HepG2 (cell line): Measurements from ENCODE around the gene FBN3.

Source experiments
- POLR2A ChIP-seq, 2 experiments: IDR thresholded peaks; 2 replicates each; pipeline ENCODE4 v1.6.1; 2011; ENCODE audit warnings: low read depth in 2 of 2, low read length in 2 of 2, mild to moderate bottlenecking in 1 of 2, moderate library complexity in 1 of 2; ENCODE audit not compliant: insufficient read depth in 1 of 2
- POLR2AphosphoS5 ChIP-seq: IDR thresholded peaks from 2 replicates; pipeline ENCODE4 v1.6.1; 2012; ENCODE audit warnings: low read depth, low read length
- TF ChIP-seq, protein P1 (sequence below): sonication (generic); formaldehyde crosslinking; IDR thresholded peaks from 2 replicates; pipeline ENCODE4 v1.5.0; 2020; ENCODE audit warnings: mild to moderate bottlenecking, missing genetic modification reagents, moderate library complexity

DNA sequence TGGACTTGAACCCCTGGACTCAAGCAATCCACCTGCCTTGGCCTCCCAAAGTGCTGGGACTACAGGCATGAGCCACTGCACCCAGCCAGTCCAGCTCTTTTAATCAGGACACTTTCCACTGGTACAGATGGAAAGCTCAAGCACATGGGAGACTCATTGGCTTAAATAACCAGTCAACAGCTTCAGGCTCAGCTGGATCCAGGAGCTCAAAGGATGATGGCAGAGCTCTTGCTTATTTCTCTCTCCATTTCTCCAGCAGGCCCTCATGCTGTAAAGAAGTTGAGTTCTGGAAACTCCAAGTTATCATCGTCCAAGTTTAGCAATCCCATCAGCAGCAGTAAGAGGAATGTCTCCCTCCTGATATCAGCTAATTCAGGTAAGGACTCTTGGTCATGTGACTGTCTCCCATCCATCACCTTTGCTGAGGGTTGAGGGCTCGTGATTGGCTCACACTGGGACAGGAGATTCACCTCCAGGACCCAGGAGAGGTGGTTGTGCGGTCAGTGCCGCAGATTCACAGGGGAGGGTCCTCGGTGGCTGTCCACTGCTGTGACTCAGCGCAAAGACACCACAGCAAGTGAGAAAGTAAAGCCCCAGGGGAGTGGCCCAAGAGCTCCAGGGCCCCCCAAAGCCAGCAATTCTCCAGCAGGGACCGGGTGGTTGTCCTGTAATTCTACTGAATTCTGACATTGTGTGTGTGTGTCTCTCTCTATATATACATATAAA lies 91.7 kb downstream of the FBN3 start:
- TF ChIP-seq, protein P1, sequence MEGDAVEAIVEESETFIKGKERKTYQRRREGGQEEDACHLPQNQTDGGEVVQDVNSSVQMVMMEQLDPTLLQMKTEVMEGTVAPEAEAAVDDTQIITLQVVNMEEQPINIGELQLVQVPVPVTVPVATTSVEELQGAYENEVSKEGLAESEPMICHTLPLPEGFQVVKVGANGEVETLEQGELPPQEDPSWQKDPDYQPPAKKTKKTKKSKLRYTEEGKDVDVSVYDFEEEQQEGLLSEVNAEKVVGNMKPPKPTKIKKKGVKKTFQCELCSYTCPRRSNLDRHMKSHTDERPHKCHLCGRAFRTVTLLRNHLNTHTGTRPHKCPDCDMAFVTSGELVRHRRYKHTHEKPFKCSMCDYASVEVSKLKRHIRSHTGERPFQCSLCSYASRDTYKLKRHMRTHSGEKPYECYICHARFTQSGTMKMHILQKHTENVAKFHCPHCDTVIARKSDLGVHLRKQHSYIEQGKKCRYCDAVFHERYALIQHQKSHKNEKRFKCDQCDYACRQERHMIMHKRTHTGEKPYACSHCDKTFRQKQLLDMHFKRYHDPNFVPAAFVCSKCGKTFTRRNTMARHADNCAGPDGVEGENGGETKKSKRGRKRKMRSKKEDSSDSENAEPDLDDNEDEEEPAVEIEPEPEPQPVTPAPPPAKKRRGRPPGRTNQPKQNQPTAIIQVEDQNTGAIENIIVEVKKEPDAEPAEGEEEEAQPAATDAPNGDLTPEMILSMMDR, result no peak
- no peak for TF ChIP-seq POLR2A (IDR thresholded peaks at IDR 0.05; ENCODE audit: insufficient read depth in 1 of 2, low read depth in 2 of 2, low read length in 2 of 2)
- TF ChIP-seq POLR2AphosphoS5, result no peak
